Adrenal gland (tissue), 12 donors: Measurements from ENCODE around the gene ING5. TPM values are rescaled to one million over a fixed set of nuclear protein-coding genes. Genes with fewer than 3 reads are reported as not detected.
A peak's percentile ranks its signal among the peaks of the same experiment; 100 is the strongest.
"Not testable (repeated sequence)": the region's sequence is repeated elsewhere in the genome, so short reads cannot be mapped to it uniquely, and the experiment has no call there.

Source experiments
- DNase-seq, 7 donors: peaks; one replicate each; pipeline ENCODE4 v3.0.0-alpha.2; 2019 to 2020
- H3K27ac ChIP-seq, 5 donors: fragments of 200-600 bp; sonication (generic) in 4 of 5; 1 replicate in 3 of 5; 2 replicates in 2 of 5; pipeline versions ENCODE4 v1.5.1 to v1.8.0; 2016 to 2020; ENCODE audit warnings: mild to moderate bottlenecking in 1 of 5
- H3K27me3 ChIP-seq: fragments of 200-600 bp; 2 replicates; pipeline ENCODE4 v1.8.0; 2021
- H3K36me3 ChIP-seq, 2 donors: fragments of 200-600 bp; replicated peaks in 1 of 2; 1 replicate in 1 of 2; 2 replicates in 1 of 2; pipeline versions ENCODE4 v1.5.1 to v1.8.0; 2018 to 2022
- H3K4me1 ChIP-seq, 2 donors: fragments of 200-600 bp; replicated peaks in 1 of 2; 1 replicate in 1 of 2; 2 replicates in 1 of 2; pipeline versions ENCODE4 v1.5.1 to v1.8.0; 2018 to 2021
- H3K4me3 ChIP-seq, 4 donors: fragments of 200-600 bp; sonication (generic) in 3 of 4; one replicate each; pipeline ENCODE4 v1.5.1; 2016 to 2018
- H3K9me3 ChIP-seq, 3 donors: fragments of 200-600 bp; sonication (generic) in 1 of 3; replicated peaks in 1 of 3; 1 replicate in 2 of 3; 2 replicates in 1 of 3; pipeline versions ENCODE4 v1.5.1 to v1.8.0; 2016 to 2021
- CTCF ChIP-seq, 6 experiments: fragments of 450-650 bp in 4 of 6; fragments of 200-600 bp in 2 of 6; sonication (generic) in 1 of 6; IDR thresholded peaks; 1 replicate in 5 of 6; 2 replicates in 1 of 6; pipeline versions ENCODE4 v1.5.1 to v1.8.0; 2016 to 2021; ENCODE audit warnings: antibody characterized with exemption in 6 of 6, mild to moderate bottlenecking in 2 of 6, moderate library complexity in 1 of 6
- POLR2A ChIP-seq, 2 donors: fragments of 450-650 bp; IDR thresholded peaks; one replicate each; pipeline ENCODE4 v1.6.1; 2017; ENCODE audit warnings: antibody characterized with exemption in 2 of 2, mild to moderate bottlenecking in 2 of 2, moderate library complexity in 1 of 2
- WGBS, 4 donors: extraction: QIAGEN DNeasy Blood & Tissue Kit in 2 of 4; methylation state at CpG; one replicate each; pipeline versions ENCODE4 v1.1.5 to v1.1.7; 2013 to 2017; 5-methylcytosine and 5-hydroxymethylcytosine counted together
- intact Hi-C, 2 donors: fragments of 100-400 bp; cut with DNase I; formaldehyde crosslinking; loops; one replicate each; pipeline versions ENCODE4 v1.14.1 to v1.15.0; 2022 to 2023
- polyA plus RNA-seq, 3 donors: library from polyadenylated mRNA; stranded (reverse); fragments of 200-250 nt in 2 of 3; fragments of 350-450 nt in 1 of 3; fragmentation: Illumina TruSeq in 1 of 3; extraction: RNeasy Lipid Tissue Mini Kit (QIAGEN cat#74804) in 1 of 3; gene quantifications; one replicate each; pipeline ENCODE4 v1.2.3, GENCODE V29; 2013 to 2014
- total RNA-seq, 9 donors: library from RNA; depleted of rRNA in 4 of 9; stranded (reverse); fragments of >200 nt in 4 of 9; fragments of 120-200 nt in 1 of 9; fragmentation: NEBNext Ultra II Directional in 1 of 9; extraction: Animal tissue kit (Norgen Biotek cat#: 25700) in 1 of 9; gene quantifications; one replicate each; pipeline versions ENCODE4 v1.1.0 to v1.2.4, GENCODE V29; 2013 to 2023
- donor health status: healthy with polysubstance abuse.
- donor health status: Bipolar disorder and iron deficiency.
- donor health status: DM: yes; HTN: yes; CAD: no.
- donor health status: DM: no; HTN: no; CAD: no.
- donor health status: DM: no; HTN: no; CAD: no.
- donor health status: DM: yes; HTN: yes; CAD: no.

Gene ING5
- total and polyA plus RNA-seq, 12 donors, result 13.3 to 83.1 (median 31.7) TPM

DNA sequence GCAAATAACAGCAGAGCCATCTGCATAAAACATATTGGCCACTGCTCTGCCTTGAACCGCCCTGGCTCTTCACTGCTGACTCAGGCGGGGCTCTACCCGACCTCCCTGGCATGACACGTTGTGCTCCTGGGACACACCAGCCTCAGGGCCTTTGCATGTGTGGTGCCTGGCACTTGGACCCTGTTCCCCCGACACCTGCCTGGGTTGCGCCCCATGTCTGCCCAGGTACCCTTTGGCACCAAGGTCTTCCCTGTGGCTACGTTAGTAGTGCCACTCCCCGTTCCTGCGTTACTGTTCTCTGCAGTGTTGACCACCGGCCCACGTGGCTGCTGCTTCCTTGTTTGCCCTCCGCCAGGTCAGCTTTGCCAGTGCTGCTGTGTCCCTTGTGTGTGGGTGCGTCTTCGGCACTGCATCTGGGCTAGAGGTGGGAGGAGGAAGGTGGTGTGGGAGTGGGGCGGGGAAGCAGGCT, 44.0 kb upstream of the ING5 start:
- Histone ChIP-seq H3K4me1 (no peaks in the 10 kb centered on the region), H3K36me3 (peaks cover 0 to 64% of the 10 kb centered on the region in 2 donors), H3K4me3 (no peak overlapping the region), H3K27ac (no peak overlapping the region), H3K27me3 (no peaks in the 10 kb centered on the region), H3K9me3 (no peaks in the 10 kb centered on the region)
- no peak for DNase-seq
- intact Hi-C loops, result no loop called here
- TF ChIP-seq POLR2A (IDR thresholded peaks at IDR 0.05) (no peak), CTCF (IDR thresholded peaks at IDR 0.05) (no peak)
- WGBS, 4 donors, result 84 to 97% (median 88%) methylated on average over 13 to 15 of the region's 15 CpGs

DNA sequence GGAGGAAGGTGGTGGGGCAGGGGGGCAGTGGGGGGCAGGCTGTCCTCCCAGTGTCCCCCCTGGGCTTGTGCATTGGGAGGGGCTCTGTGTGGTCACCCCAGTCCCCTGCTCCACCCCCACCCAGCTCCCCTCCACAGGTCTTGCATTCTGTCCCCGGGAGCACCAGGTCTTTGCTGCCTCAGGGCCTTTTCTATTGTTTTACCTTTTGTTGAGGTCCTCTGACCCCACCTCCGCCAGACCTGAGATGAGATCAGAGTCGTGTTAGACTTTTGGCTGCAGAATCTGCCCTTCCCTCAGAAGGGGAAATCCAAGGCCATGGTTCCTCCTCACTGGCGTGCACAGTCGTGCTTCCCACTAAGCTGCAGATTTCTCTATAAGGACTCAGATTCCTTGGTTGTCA, 43.5 kb upstream of the ING5 start:
- Histone ChIP-seq H3K27me3 (no peaks in the 10 kb centered on the region), H3K36me3 (peaks cover 0 to 61% of the 10 kb centered on the region in 2 donors), H3K4me3 (no peak overlapping the region), H3K9me3 (no peaks in the 10 kb centered on the region), H3K4me1 (no peaks in the 10 kb centered on the region), H3K27ac (no peak overlapping the region)
- WGBS, 4 donors, result 43 to 56% (median 44%) methylated on average over 3 to 5 of the region's 5 CpGs
- DNase-seq, result no peak
- no peak for TF ChIP-seq POLR2A (IDR thresholded peaks at IDR 0.05)
- TF ChIP-seq CTCF (IDR thresholded peaks at IDR 0.05), result no peak
- intact Hi-C loops, result no loop called here

- Histone ChIP-seq H3K36me3 (peaks cover 0 to 56% of the 10 kb centered on the region in 2 donors), H3K4me1 (no peaks in the 10 kb centered on the region), H3K27ac (no peak overlapping the region), H3K27me3 (no peaks in the 10 kb centered on the region), H3K9me3 (no peaks in the 10 kb centered on the region), H3K4me3 (no peak overlapping the region)
- WGBS, 4 donors, result 56 to 76% (median 60%) methylated on average over 15 to 26 of the region's 26 CpGs
- TF ChIP-seq CTCF (IDR thresholded peaks at IDR 0.05) (peak; percentile 45 to 67 (median 61)), POLR2A (IDR thresholded peaks at IDR 0.05) (no peak)
- intact Hi-C loops, result no loop called here
- DNase-seq, result peak; percentile 52 to 89 (median 67)
These were observed 42.6 kb upstream of the ING5 start for GRCh38 chr2:241659150-241659739.

DNA sequence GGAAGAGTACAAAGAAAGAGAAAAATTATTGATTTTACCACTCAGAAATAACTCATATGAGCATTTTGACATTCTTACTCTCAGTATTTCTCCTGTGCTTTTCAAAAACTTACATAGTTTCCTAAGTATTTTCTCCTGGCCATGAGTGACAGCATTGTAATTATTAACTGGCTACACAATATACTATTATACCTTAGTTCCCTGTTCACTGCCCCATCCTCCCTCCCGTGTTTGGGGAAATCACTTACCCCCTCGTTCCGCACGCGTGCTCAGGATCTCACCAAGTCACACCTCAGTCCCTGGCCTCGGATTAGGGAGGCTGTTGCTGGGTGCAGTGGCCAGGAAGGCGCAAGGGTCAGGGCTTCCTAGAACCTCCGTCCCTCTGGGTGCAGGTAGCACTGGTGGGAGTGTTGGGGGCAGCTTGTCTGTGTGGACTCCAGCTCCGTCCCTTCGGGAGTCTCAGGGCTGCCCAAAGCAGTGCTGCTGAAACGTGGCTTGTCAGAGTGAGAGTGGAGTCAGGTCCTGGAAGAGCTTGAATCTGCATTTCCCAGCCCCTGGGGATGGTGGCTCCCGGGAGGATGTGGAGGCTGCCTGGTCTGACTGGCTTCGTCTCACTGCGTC, 41.1 kb upstream of the ING5 start:
- no peak for DNase-seq
- Histone ChIP-seq H3K36me3 (peaks cover 0 to 42% of the 10 kb centered on the region in 2 donors), H3K9me3 (no peaks in the 10 kb centered on the region), H3K4me1 (no peaks in the 10 kb centered on the region), H3K4me3 (no peak overlapping the region), H3K27ac (no peak overlapping the region), H3K27me3 (no peaks in the 10 kb centered on the region)
- TF ChIP-seq POLR2A (IDR thresholded peaks at IDR 0.05) (no peak), CTCF (IDR thresholded peaks at IDR 0.05) (no peak)
- intact Hi-C loops, result no loop called here
- 87 to 93% (median 92%) methylated on average over 11 to 14 of the region's 14 CpGs for WGBS, 4 donors

DNA sequence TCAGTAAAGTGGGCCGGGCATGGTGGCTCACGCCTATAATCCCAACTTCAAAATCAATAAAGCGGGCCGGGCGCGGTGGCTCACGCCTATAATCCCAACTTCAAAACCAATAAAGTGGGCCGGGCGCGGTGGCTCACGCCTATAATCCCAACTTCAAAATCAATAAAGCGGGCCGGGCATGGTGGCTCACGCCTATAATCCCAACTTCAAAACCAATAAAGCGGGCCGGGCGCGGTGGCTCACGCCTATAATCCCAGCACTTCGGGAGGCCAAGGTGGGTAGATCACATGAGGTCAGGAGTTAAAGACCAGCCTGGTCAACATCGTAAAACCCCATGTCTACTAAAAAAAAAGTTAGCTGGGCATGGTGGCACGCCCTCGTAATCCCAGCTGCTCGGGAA, 39.1 kb upstream of the ING5 start:
- H3K27me3 ChIP-seq, intact Hi-C loops, H3K4me3 ChIP-seq, H3K4me1 ChIP-seq, H3K27ac ChIP-seq, H3K9me3 ChIP-seq, DNase-seq: not testable (repeated sequence)
- peaks cover 0 to 43% of the 10 kb centered on the region in 2 donors for H3K36me3 ChIP-seq
- 89 to 96% (median 93%) methylated on average over 21 to 24 of the region's 24 CpGs for WGBS, 4 donors
